Astrocyte (in vitro differentiated cells and primary cell): ENCODE measurements around the gene ACAD8.

ENCODE experiments used
- CTCF ChIP-seq: IDR thresholded peaks from 2 replicates; pipeline ENCODE4 v1.5.1; 2011; ENCODE audit warnings: low read depth, mild to moderate bottlenecking, inconsistent platforms, low read length, moderate library complexity; ENCODE audit not compliant: insufficient read depth
- EZH2 ChIP-seq: IDR thresholded peaks from 2 replicates; pipeline ENCODE4 v1.6.1; 2012; ENCODE audit warnings: mild to moderate bottlenecking, low read length, inconsistent platforms; ENCODE audit not compliant: insufficient read depth

DNA sequence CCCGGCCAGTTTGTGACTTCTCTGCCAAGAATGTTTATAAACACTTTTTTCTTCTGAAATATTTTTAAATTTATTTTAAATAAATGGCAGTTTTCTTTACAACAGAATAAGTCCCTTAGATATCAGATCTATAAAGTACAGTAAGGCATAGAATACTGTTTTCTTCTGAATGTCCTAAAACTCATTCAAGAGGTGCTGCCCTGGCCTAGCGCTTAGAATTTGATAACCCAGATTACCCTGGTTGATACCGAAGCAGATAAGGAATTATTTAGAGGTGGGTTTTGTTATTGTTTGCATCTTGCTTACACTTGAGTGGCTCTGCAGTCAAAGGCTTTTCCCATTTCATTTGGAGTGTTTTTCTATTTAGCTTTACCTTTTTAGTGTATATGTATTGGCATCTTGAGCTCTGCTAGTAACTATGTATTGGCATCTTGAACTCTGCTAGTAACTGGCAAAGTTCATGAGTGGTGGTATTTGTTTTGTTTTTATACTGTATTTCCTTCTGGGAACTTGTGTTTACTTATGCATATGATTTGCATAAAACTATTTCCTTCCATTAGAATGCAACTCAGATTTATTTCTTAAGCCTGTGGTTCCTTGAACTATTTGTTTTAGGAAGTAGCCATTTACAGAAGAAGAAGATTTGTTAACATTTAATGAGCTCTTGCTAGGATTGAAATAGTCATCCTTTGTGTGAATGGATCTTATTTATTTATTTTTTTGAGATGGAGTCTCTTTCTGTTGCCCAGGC, 1.2 kb downstream of the ACAD8 start:
- TF ChIP-seq CTCF (no peak), EZH2 (no peak)
